K562 (cell line): ENCODE results near the gene GTF2A2. TPM values are rescaled to one million over a fixed set of nuclear protein-coding genes. Genes with fewer than 3 reads are reported as not detected.
"Not testable (repeated sequence)": the region's sequence is repeated elsewhere in the genome, so short reads cannot be mapped to it uniquely, and the experiment has no call there.

Experiments used
- ATAC-seq: fragments of 200-7000 bp; cut with Tn5 transposase; 3 replicates; pipeline ENCODE4 v1.9.1; 2020; ENCODE audit warnings: moderate library complexity
- BruUV-seq: library from RNA; stranded (reverse); fragments of 400-500 nt; replicated peaks from 2 replicates; lab custom pipeline; 2021; lab: Mats Ljungman, UMichigan
- CTCF ChIA-PET: fragments of 300-600 bp; formaldehyde crosslinking; extraction: SDS; loops from one replicate; lab custom pipeline; 2021; ENCODE audit warnings: low intra/inter-chr PET ratio; lab: Yijun Ruan, JAX
- POLR2A ChIA-PET: fragments of 300-600, 350-650 bp; sonication (Branson Sonifier 250); formaldehyde crosslinking; extraction: SDS; loops from one replicate; lab custom pipeline; 2021; ENCODE audit warnings: antibody characterized with exemption, inconsistent platforms; lab: Yijun Ruan, JAX
- DNase-seq, 4 experiments: peaks; one replicate each; pipeline versions ENCODE4 v3.0.0 to v3.0.0-alpha.2; 2011 to 2018; ENCODE audit warnings: low spot score in 3 of 4, mixed read lengths in 3 of 4; ENCODE audit errors: extremely low read depth in 1 of 4
- FAIRE-seq: peaks from 2 replicates; lab custom pipeline; 2011; peaks lifted over from hg19 to GRCh38; lab: Jason Lieb, UNC
- H2AFZ ChIP-seq: 2 replicates; pipeline ENCODE4 v1.6.0; 2011; ENCODE audit warnings: low read depth, low read length, control low read depth, inconsistent platforms
- H3K27ac ChIP-seq: fragments of 200-600 bp; 3 replicates; pipeline ENCODE4 v1.8.0; 2011; ENCODE audit warnings: low read depth, mild to moderate bottlenecking, control low read depth, inconsistent platforms, low read length, moderate library complexity, mixed read lengths; ENCODE audit errors: extremely low read depth
- H3K27me3 ChIP-seq, 2 experiments: fragments of 300-600 bp in 1 of 2; 2 replicates in 1 of 2; 3 replicates in 1 of 2; pipeline versions ENCODE4 v1.6.0 to v1.8.0; 2011; ENCODE audit warnings: inconsistent platforms in 2 of 2, low read length in 2 of 2, mild to moderate bottlenecking in 1 of 2, mixed read lengths in 1 of 2, moderate library complexity in 1 of 2; ENCODE audit not compliant: control insufficient read depth in 2 of 2, insufficient read depth in 2 of 2
- H3K36me3 ChIP-seq: fragments of 300-600 bp; 3 replicates; pipeline ENCODE4 v1.8.0; 2011; ENCODE audit warnings: mild to moderate bottlenecking, low read length, inconsistent platforms; ENCODE audit not compliant: control insufficient read depth, insufficient read depth
- H3K4me1 ChIP-seq, 2 experiments: fragments of 200-600 bp in 1 of 2; replicated peaks in 1 of 2; 2 replicates in 1 of 2; 3 replicates in 1 of 2; pipeline versions ENCODE4 v1.5.1 to v1.8.0; 2011; ENCODE audit warnings: inconsistent platforms in 2 of 2, low read length in 2 of 2, mild to moderate bottlenecking in 1 of 2, mixed read lengths in 1 of 2, moderate library complexity in 1 of 2; ENCODE audit not compliant: control insufficient read depth in 2 of 2, insufficient read depth in 2 of 2
- H3K4me2 ChIP-seq: 2 replicates; pipeline ENCODE4 v1.6.1; 2011; ENCODE audit warnings: low read length, control low read depth, inconsistent platforms, mixed read lengths; ENCODE audit not compliant: insufficient read depth
- H3K4me3 ChIP-seq: fragments of 200-600 bp; sonication (generic), shearing (Covaris generic); 2 replicates; pipeline ENCODE4 v1.5.1; 2016; ENCODE audit warnings: control low read depth, inconsistent platforms
- H3K79me2 ChIP-seq: fragments of 200-600 bp; 3 replicates; pipeline ENCODE4 v1.8.0; 2011; ENCODE audit warnings: low read length, inconsistent platforms; ENCODE audit not compliant: control insufficient read depth, insufficient read depth
- H3K9ac ChIP-seq, 2 experiments: 2 replicates each; pipeline versions ENCODE4 v1.6.0 to v1.6.1; 2011; ENCODE audit warnings: low read depth in 2 of 2, low read length in 2 of 2, control low read depth in 1 of 2, inconsistent platforms in 1 of 2, mild to moderate bottlenecking in 1 of 2, mixed read lengths in 1 of 2; ENCODE audit not compliant: insufficient read depth in 1 of 2
- H3K9me1 ChIP-seq: one replicate; pipeline ENCODE4 v1.6.0; 2011; ENCODE audit warnings: inconsistent platforms, mild to moderate bottlenecking, low read length, moderate library complexity; ENCODE audit not compliant: control insufficient read depth, insufficient read depth
- H3K9me3 ChIP-seq: replicated peaks from 2 replicates; pipeline ENCODE4 v1.5.1; 2011; ENCODE audit warnings: low read depth, low read length, inconsistent platforms; ENCODE audit not compliant: control insufficient read depth, insufficient read depth
- H4K20me1 ChIP-seq: replicated peaks from 2 replicates; pipeline ENCODE4 v1.6.1; 2011; ENCODE audit warnings: low read length, inconsistent platforms, mixed read lengths; ENCODE audit not compliant: control insufficient read depth, insufficient read depth
- C11orf30 ChIP-seq: fragments of 450-650 bp; IDR thresholded peaks from 2 replicates; pipeline ENCODE4 v1.6.1; 2016; ENCODE audit warnings: low read depth, mild to moderate bottlenecking
- CEBPB ChIP-seq: fragments of 450-650 bp; IDR thresholded peaks from 2 replicates; pipeline ENCODE4 v1.6.1; 2016; ENCODE audit warnings: missing genetic modification characterization, missing compliant biosample characterization
- MAFF ChIP-seq: IDR thresholded peaks from 2 replicates; pipeline ENCODE4 v1.6.1; 2012; ENCODE audit warnings: low read length, improper control_type of control experiment
- MAFG ChIP-seq: fragments of 450-650 bp; conservative IDR thresholded peaks from 2 replicates; pipeline ENCODE4 v1.6.1; 2016; ENCODE audit warnings: missing genetic modification characterization, missing compliant biosample characterization
- NFE2 ChIP-seq: IDR thresholded peaks from 2 replicates; pipeline ENCODE4 v1.6.1; 2014; ENCODE audit warnings: antibody characterized with exemption, low read depth
- NFE2L1 ChIP-seq: fragments of 450-650 bp; IDR thresholded peaks from 2 replicates; pipeline ENCODE4 v1.6.1; 2016; ENCODE audit warnings: missing genetic modification characterization, low read depth, mild to moderate bottlenecking, missing compliant biosample characterization, moderate library complexity, borderline replicate concordance
- ZNF316 ChIP-seq: fragments of 450-650 bp; IDR thresholded peaks from 2 replicates; pipeline ENCODE4 v1.6.1; 2016
- WGBS: fragments of 100-300 bp; shearing (Covaris generic); methylation state at CpG from one replicate; pipeline ENCODE4 v1.1.6; 2016; ENCODE audit warnings: low coverage, mixed read lengths; ENCODE audit not compliant: insufficient coverage; ENCODE audit errors: missing lambda C conversion rate; 5-methylcytosine and 5-hydroxymethylcytosine counted together
- in situ Hi-C: fragments of 300-500 bp; cut with MboI; formaldehyde crosslinking; loops from 4 replicates; pipeline ENCODE4 v1.15.0; 2018; ENCODE audit warnings: inconsistent platforms, mixed read lengths
- intact Hi-C: fragments of 100-400 bp; cut with micrococcal nuclease; formaldehyde crosslinking; loops from 2 replicates; pipeline ENCODE4 v1.14.2; 2022
- polyA plus RNA-seq, 8 experiments: library from polyadenylated mRNA; depleted of rRNA in 4 of 8; stranded (reverse) in 5 of 8; unstranded in 3 of 8; fragments of >200 nt; fragmentation: Nextera tagmentation in 2 of 8; fragmentation: Illumina TruSeq in 1 of 8; extraction: Ambion mirVana in 2 of 8; extraction: Trizol in 1 of 8; gene quantifications; 2 replicates each; pipeline versions ENCODE4 v1.2.1 to v1.2.3, GENCODE V29; 2011 to 2014; ENCODE audit warnings: inconsistent platforms in 1 of 8, missing spikeins in 1 of 8
- total RNA-seq, 7 experiments: library from RNA; depleted of rRNA in 6 of 7; stranded (reverse); fragments of >200 nt in 6 of 7; fragmentation: Illumina TruSeq in 2 of 7; extraction: Trizol in 2 of 7; gene quantifications; 2 replicates each; pipeline versions ENCODE4 v1.2.1 to v1.2.3, GENCODE V29; 2011 to 2021; ENCODE audit warnings: low replicate concordance in 1 of 7
- TF ChIP-seq, protein P1 (sequence below), 2 experiments: fragments of 450-650 bp in 1 of 2; sonication (generic) in 1 of 2; formaldehyde crosslinking in 1 of 2; IDR thresholded peaks in 1 of 2; conservative IDR thresholded peaks in 1 of 2; 2 replicates each; pipeline versions ENCODE4 v1.6.1 to v1.8.1; 2016 to 2023; ENCODE audit warnings: mild to moderate bottlenecking in 2 of 2, moderate library complexity in 2 of 2, inconsistent platforms in 1 of 2, missing genetic modification reagents in 1 of 2

Gene GTF2A2
- total and polyA plus RNA-seq, 9 of the 15 experiments (the other 6 are each of a cell fraction or from before 2014, with no cell fraction given), result 128 to 656 (median 172) TPM

DNA sequence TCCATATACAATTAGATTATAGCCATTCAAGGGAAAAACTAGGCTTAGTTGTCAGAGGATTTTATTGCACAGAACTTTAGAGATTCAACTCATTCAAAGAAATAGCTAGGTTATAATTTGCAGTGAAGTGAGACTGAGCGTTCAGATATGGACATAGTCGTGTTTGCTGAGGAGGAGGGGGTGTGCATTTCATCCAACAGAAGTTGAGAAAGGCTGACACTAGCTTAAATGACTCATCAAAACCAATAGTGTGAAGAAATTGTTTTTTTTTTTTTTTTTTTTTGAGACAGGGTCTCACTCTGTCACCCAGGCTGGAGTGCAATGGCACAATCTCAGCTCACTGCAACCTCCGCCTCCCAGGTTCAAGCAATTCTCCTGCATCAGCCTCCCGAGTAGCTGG, 40.8 kb upstream of the GTF2A2 start:
- DNase-seq, result peak in 1 of 4 experiments; percentile 15
- ATAC-seq, result peak; percentile 49; the same call in 1 of the 3 replicates
- H3K79me2 ChIP-seq, H3K4me2 ChIP-seq, H3K36me3 ChIP-seq, H3K9me3 ChIP-seq, BruUV-seq, H3K27ac ChIP-seq, H4K20me1 ChIP-seq, FAIRE-seq, H3K9ac ChIP-seq, H3K9me1 ChIP-seq, H2AFZ ChIP-seq, H3K27me3 ChIP-seq, CTCF ChIA-PET, H3K4me3 ChIP-seq: not testable (repeated sequence)
- intact Hi-C loops (loop anchor here (10.0 kb wide), 1 partner anchor 217 kb away; no protein-coding TSS in a partner anchor), in situ Hi-C loops (loop anchor here (10.0 kb wide), 2 partner anchors 627 to 827 kb away; no protein-coding TSS in a partner anchor)
- peaks cover 4 to 10% of the 10 kb centered on the region in 2 experiments; a peak in 3 of 5 replicates for H3K4me1 ChIP-seq
- WGBS, result 27% methylated on average over 3 of the region's 4 CpGs
- POLR2A ChIA-PET, result interaction anchor here (0.5 to 1.1 kb wide), 5 partner anchors 8 to 182 kb away, joined by 3 to 4 read pairs (median 3); no protein-coding TSS in a partner anchor
- TF ChIP-seq NFE2L1 (0 out of 2 replicates have a peak, but pooled peaks have one; percentile 25), C11orf30 (peak; percentile 57; the same call in 1 of the 2 replicates), NFE2 (peak; percentile 36; the same call in 1 of the 2 replicates), ZNF316 (peak; percentile 85), CEBPB (tag) (peak; percentile 32; the same call in 1 of the 2 replicates), MAFF (peak; percentile 25; the same call in 1 of the 2 replicates), MAFG (tag) (peak; percentile 73)
- TF ChIP-seq, protein P1, sequence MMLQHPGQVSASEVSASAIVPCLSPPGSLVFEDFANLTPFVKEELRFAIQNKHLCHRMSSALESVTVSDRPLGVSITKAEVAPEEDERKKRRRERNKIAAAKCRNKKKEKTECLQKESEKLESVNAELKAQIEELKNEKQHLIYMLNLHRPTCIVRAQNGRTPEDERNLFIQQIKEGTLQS (IDR thresholded peaks at IDR 0.05), result peak; percentile 40; the same call in 1 of the 2 replicates
- TF ChIP-seq, protein P1 (CRISPR knock-in tag; conservative IDR thresholded peaks at IDR 0.05), result not testable (repeated sequence)
